ENCODE results near the gene RIBC2.
A peak's percentile ranks its signal among the peaks of the same experiment; 100 is the strongest.
"Not testable (repeated sequence)": the region's sequence is repeated elsewhere in the genome, so short reads cannot be mapped to it uniquely, and the experiment has no call there.

The RIBC2 gene, protein sequence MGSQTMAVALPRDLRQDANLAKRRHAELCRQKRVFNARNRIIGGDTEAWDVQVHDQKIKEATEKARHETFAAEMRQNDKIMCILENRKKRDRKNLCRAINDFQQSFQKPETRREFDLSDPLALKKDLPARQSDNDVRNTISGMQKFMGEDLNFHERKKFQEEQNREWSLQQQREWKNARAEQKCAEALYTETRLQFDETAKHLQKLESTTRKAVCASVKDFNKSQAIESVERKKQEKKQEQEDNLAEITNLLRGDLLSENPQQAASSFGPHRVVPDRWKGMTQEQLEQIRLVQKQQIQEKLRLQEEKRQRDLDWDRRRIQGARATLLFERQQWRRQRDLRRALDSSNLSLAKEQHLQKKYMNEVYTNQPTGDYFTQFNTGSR

DNA sequence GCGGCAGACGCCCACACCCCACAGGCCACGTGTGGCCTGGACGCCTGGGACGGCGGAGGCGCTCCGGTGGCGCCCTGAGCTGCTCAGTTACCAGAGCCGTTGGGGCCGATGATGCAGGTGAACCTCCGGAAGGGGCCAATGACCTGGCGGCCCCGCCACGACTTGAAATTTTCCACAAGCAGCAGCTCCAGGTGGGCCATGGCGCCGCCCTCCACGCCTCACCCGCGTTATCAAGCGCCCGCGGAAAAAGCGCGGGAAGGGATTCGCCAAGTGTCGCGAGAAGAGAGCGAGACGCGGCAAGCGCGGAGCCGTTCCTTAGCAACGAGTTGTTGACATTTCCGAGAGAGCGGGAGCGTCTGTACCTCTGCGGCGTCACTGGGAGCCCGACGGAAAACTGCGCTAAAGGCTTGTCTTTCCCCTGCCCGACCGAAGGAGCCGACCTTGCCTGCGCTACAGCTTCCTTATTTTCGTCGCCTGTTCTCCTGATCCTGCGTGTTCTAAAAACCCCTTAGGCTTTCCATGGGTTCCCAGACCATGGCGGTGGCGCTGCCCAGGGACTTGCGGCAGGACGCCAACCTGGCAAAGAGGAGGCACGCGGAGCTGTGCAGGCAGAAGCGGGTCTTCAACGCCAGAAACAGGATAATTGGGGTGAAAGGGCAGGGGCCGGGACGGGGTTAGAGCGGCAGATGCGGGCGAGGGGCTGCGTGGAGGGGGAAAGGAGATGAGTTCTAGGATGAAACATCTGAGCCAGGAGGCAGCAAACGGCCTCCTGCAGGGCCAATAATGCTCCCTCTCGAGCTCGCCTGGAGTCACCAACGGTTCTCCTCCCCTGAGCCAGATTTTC lies at the start of gene RIBC2, which contains the start of gene SMC1B:
TSS of gene RIBC2 (plus strand) at position 326 of the 844 bp plus-strand sequence. CDS start at position 520, 194 bp downstream.
TSS of gene SMC1B (minus strand) at position 232 of the 844 bp plus-strand sequence. CDS start at position 200, 32 bp downstream.
- H3K27me3 Mint-ChIP-seq = peaks cover 12 to 20% of the 10 kb centered on the region in 2 donors
- peaks cover 0 to 2% of the 10 kb centered on the region in 2 donors for H3K9me3 Mint-ChIP-seq
- H3K27ac Mint-ChIP-seq = peak within 1 kb of the TSS; percentile 88
- H3K4me1 Mint-ChIP-seq = peaks cover 3 to 6% of the 10 kb centered on the region in 2 donors
- peak; percentile 69 for DNase-seq
- H3K4me3 Mint-ChIP-seq = peak within 1 kb of the TSS; percentile 67 to 87
- ATAC-seq (replicated peaks) = peak; percentile 92 to 94
- H3K36me3 Mint-ChIP-seq = peaks cover 0 to 3% of the 10 kb centered on the region in 2 donors

DNA sequence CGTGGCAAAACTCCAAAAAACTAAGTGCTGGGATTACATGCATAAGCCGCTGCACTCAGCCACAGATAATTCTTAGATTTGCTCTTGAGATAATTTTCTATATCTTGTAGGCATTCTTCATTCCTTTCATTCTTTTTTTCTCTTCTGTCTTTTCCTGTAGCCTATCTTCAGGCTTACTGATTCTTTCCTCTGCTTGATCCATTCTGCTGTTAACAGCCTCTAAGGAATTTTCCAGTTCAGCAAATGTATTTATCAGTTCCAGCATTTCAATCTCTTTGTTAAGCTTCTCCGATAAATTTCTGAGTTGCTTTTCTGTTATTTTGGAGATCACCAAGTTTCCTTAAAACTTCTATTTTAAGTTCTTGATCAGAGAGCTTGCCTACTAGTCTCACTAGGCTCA lies 46.8 kb upstream of the RIBC2 start:
- Mint-ChIP-seq H3K36me3 (peaks cover 4 to 6% of the 10 kb centered on the region in 2 donors), H3K27ac (no peak overlapping the region), H3K4me3 (no peak overlapping the region), H3K4me1 (no peaks in the 10 kb centered on the region), H3K9me3 (peaks cover 6 to 8% of the 10 kb centered on the region in 2 donors), H3K27me3 (peaks cover 8 to 23% of the 10 kb centered on the region in 2 donors)
- no peak for DNase-seq
- ATAC-seq (replicated peaks) = no peak

DNA sequence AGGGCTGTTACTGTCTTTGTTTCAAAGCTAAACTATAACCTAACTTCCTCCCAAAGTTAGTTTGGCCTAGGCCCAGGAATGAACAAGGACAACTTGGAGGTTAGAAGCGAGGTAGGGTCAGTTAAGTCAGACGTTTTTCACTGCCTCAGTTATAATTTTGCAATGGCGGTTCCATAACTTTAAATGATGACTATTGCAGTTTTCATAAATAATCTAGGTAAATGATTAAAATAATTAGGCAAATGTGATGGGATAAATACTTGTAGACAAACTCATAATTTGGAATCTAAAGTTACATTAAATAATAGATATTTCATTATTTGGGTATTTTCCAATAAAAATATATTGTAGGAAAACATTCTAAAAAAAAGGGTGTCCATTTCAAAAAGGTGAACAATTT lies 39.9 kb upstream of the RIBC2 start:
- H3K27ac Mint-ChIP-seq; H3K9me3 Mint-ChIP-seq; H3K4me3 Mint-ChIP-seq; DNase-seq; ATAC-seq (replicated peaks); H3K27me3 Mint-ChIP-seq; H3K4me1 Mint-ChIP-seq; H3K36me3 Mint-ChIP-seq: not testable (repeated sequence)

DNA sequence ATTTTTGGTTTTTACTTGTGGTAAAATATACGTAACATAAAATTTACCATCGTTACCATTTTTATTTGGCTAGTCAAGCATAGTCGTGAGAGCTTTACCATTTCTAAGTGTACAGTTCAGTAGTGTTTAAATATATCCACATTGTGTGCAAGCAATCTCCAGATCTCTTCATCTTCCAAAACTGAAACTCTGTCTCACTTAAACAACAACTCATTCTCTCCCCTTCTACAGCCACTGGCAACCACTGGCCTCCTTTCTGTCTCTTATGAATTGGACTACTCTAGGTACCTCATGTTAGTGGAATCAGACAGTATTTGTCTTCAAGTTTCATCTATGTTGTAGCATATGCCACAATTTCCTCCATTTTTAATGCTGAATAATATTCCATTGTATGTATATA lies 37.5 kb upstream of the RIBC2 start:
- ATAC-seq (replicated peaks) = peak; percentile 71 to 93
- Mint-ChIP-seq H3K27ac (no peak overlapping the region), H3K4me3 (no peak overlapping the region), H3K36me3 (no peaks in the 10 kb centered on the region), H3K27me3 (peaks cover 0 to 4% of the 10 kb centered on the region in 2 donors), H3K9me3 (no peaks in the 10 kb centered on the region), H3K4me1 (peaks cover 5 to 6% of the 10 kb centered on the region in 2 donors)
- DNase-seq = no peak

DNA sequence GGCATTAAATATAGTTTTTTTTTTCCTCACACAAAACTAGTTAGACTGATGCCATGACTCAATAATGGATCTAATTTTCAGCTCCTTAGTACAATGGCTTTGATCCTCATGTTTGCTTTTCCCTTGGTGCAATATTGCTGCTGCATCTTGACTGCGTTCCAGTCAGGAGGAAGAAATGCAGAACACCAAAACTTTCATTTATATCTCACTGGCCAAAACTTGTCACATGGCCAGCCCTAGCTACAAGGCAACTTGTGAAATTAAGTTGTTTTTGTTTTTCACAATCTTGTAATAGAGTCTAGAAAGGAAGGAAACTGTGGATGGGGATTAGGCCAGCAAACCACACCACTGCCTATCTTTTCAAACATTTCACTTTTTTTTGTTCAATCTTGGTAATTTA lies 36.8 kb upstream of the RIBC2 start:
- H3K27ac Mint-ChIP-seq = no peak overlapping the region
- H3K4me1 Mint-ChIP-seq = peaks cover 5 to 6% of the 10 kb centered on the region in 2 donors
- no peak for ATAC-seq (replicated peaks)
- no peak overlapping the region for H3K4me3 Mint-ChIP-seq
- no peaks in the 10 kb centered on the region for H3K9me3 Mint-ChIP-seq
- H3K36me3 Mint-ChIP-seq = no peaks in the 10 kb centered on the region
- no peak for DNase-seq
- peaks cover 0 to 4% of the 10 kb centered on the region in 2 donors for H3K27me3 Mint-ChIP-seq

DNA sequence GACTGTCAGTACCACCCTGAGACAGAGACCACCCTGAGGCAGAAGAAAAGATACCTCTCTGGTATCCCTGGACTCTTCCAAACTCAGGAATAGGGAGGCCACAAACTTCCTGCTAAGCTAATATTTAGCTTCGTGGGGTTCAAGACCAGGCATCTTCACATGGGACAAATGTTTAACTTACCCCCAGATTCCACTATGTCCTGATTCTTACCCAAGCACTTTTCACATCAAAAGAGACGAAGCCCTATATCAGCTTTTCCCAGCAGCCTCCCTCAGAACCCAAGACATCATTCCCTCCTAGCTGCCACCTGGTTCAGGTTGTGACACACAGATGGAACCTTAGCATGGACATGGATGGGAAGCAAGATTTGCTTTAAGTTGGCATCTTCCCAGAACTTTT lies 32.1 kb upstream of the RIBC2 start:
- ATAC-seq (replicated peaks) = no peak
- H3K4me1 Mint-ChIP-seq = peaks cover 0 to under 1% of the 10 kb centered on the region in 2 donors

DNA sequence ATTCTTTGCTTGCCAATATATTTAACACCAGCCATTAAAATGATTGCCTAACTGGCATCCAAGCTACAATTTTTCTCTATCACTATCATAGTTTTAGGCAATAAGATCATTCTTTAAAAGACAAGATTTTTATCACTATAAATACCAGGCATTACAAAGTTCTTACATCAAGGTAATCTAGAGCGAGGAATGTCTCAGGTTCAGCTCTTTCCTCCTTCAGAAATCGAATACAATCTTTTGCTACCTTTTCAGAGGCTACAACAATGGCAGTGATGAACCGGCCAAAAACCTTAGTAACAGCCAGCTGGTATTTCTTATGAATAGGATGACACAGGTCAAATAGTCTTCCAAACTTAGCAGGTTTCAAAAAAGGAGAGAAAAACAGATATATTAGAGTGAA lies 23.9 kb upstream of the RIBC2 start:
- no peaks in the 10 kb centered on the region for H3K36me3 Mint-ChIP-seq
- H3K4me3 Mint-ChIP-seq = no peak overlapping the region
- no peak overlapping the region for H3K27ac Mint-ChIP-seq
- peaks cover 0 to 9% of the 10 kb centered on the region in 2 donors for H3K27me3 Mint-ChIP-seq
- no peaks in the 10 kb centered on the region for H3K4me1 Mint-ChIP-seq
- ATAC-seq (replicated peaks) (no peak), DNase-seq (no peak)
- H3K9me3 Mint-ChIP-seq = no peaks in the 10 kb centered on the region

More for the DNA sequence above, 32.1 kb upstream of the RIBC2 start:
- no peak overlapping the region for H3K27ac Mint-ChIP-seq
- peaks cover 0 to 4% of the 10 kb centered on the region in 2 donors for H3K27me3 Mint-ChIP-seq
- H3K36me3 Mint-ChIP-seq = no peaks in the 10 kb centered on the region
- no peaks in the 10 kb centered on the region for H3K9me3 Mint-ChIP-seq
- H3K4me3 Mint-ChIP-seq = no peak overlapping the region
- no peak for DNase-seq

DNA sequence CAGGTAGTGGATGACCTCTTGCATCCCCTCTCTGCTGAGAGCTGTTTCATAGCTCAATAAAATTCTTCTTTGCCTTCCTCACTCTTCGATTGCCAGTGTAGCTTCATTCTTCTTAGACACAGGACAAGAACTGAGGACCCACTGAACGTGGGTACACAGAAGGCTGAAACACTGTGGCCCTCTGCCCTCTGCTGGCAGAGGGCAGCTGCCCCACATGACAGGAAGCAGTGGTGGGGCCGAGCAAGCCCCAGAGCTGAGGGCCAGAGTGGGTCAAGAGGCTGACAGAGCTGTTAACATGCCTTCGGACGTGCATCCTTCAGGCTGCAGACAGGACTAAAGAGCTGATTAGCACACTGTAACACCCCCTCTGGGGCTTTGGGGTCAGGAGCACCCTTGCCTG lies 15.7 kb upstream of the RIBC2 start:
- Mint-ChIP-seq H3K4me1 (no peaks in the 10 kb centered on the region), H3K4me3 (no peak overlapping the region), H3K36me3 (peaks cover 0 to 4% of the 10 kb centered on the region in 2 donors), H3K9me3 (peaks cover 4 to 5% of the 10 kb centered on the region in 2 donors), H3K27me3 (no peaks in the 10 kb centered on the region), H3K27ac (no peak overlapping the region)
- ATAC-seq (replicated peaks) = no peak
- no peak for DNase-seq

DNA sequence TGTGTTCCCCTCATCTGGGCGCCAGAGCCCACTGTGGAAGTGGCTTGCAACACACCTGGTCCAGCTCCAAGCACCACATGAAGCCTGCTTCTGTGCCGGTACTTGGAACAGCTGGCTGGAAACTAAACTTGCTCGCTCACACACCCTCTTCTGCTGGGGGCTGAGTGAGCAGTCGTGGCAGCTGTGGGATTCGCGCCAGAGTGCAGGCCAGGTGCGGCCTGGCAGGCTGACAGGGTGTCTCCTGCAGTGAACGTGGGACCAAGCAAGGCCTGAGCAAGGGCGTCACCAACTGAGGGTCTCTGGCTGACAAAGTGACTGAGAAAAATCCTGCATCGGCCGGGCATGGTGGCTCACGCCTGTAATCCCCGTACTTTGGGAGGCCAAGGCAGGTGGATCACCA lies 15.3 kb upstream of the RIBC2 start:
- peaks cover 4 to 5% of the 10 kb centered on the region in 2 donors for H3K9me3 Mint-ChIP-seq
- DNase-seq (no peak), ATAC-seq (replicated peaks) (no peak)
- no peak overlapping the region for H3K4me3 Mint-ChIP-seq
- H3K27me3 Mint-ChIP-seq = no peaks in the 10 kb centered on the region
- H3K36me3 Mint-ChIP-seq = peaks cover 0 to 4% of the 10 kb centered on the region in 2 donors
- H3K27ac Mint-ChIP-seq = no peak overlapping the region
- H3K4me1 Mint-ChIP-seq = no peaks in the 10 kb centered on the region

DNA sequence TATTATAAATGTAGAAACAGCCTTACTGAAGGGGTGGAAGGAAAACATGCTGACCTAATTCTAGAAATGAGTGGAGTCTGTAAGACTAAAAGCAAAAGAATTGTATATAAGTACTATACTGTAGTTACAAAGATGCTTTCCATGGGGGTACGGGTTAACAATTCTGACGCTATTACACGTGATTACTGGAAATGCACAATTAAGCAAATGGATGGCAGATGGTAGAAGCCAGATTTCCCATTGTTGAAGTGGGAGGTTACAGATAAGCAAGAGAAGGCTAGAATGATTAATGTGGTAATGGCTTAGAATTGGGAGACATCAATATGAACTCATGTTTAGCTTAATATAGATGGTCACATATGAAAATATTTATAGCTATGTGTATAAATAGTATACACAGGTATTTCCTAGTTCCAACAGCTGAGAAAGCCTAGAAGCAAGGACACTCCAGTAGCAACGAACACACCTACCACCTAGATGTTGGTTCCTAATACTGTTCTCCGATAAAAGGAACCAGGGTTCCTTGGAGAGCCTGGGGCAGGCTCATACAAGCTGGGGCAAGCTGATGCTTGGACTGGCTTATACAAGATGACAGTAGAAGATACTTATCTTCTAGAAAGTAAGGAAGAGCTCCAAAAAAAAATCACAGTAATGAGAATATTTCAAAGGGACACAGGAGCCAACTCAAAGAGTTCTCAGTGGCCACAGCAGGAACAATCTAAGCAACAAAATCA lies 13.6 kb upstream of the RIBC2 start:
- Mint-ChIP-seq H3K4me1 (no peaks in the 10 kb centered on the region), H3K27me3 (no peaks in the 10 kb centered on the region), H3K27ac (no peak overlapping the region), H3K36me3 (peaks cover 0 to 4% of the 10 kb centered on the region in 2 donors), H3K4me3 (no peak overlapping the region), H3K9me3 (peaks cover 4 to 5% of the 10 kb centered on the region in 2 donors)
- DNase-seq = no peak
- ATAC-seq (replicated peaks) = no peak

DNA sequence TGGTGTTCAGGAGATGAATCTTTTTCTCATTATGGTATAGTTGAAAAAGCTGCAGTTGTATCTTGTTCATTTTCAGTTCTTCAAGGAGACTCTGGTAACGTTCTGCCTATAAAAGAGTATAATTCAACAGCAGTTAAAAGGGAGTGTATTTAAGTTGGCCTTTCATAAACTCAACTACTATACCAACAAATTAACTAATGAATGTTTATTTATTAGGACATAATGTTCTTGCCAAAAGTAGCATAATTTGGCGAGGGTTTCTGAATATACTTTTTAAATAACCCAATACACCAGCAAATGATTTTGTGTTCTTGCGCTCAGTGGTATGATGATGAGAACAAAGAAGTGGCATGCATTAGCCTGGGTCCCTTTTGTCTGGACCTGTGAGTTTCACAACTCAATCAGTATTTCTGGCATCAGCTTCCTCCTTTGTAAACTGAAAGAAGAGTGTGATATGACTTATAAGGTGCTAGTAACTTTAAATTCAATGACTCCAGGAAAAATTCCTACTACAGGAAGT lies 11.0 kb upstream of the RIBC2 start:
- no peak for DNase-seq
- Mint-ChIP-seq H3K27ac (no peak overlapping the region), H3K36me3 (peaks cover 0 to 4% of the 10 kb centered on the region in 2 donors), H3K27me3 (no peaks in the 10 kb centered on the region), H3K4me3 (no peak overlapping the region), H3K4me1 (no peaks in the 10 kb centered on the region), H3K9me3 (peaks cover 4 to 6% of the 10 kb centered on the region in 2 donors)
- ATAC-seq (replicated peaks) = no peak

DNA sequence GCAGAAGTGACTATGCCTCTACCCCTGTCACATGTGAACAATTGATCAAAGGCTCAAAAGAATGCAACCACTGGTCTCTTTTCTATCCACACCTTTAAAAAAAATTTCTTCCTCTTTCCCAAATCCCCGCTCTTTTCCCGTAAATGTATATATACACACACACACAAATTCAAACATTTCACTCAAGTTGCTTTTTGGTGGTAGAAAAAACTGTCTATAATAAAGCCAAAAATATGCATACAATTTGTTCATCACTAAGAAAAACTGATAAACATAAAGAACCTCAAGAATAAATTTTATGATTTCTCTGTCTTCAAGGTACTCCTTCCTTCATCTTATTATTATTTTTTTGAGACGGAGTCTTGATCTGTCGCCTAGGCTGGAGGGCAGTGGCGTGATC lies 5.7 kb upstream of the RIBC2 start:
- Mint-ChIP-seq H3K27me3 (peaks cover 4 to 13% of the 10 kb centered on the region in 2 donors), H3K4me3 (no peak overlapping the region), H3K9me3 (peaks cover 0 to 6% of the 10 kb centered on the region in 2 donors), H3K4me1 (no peaks in the 10 kb centered on the region), H3K36me3 (peaks cover 0 to 4% of the 10 kb centered on the region in 2 donors), H3K27ac (no peak overlapping the region)
- ATAC-seq (replicated peaks) = no peak
- DNase-seq = no peak

DNA sequence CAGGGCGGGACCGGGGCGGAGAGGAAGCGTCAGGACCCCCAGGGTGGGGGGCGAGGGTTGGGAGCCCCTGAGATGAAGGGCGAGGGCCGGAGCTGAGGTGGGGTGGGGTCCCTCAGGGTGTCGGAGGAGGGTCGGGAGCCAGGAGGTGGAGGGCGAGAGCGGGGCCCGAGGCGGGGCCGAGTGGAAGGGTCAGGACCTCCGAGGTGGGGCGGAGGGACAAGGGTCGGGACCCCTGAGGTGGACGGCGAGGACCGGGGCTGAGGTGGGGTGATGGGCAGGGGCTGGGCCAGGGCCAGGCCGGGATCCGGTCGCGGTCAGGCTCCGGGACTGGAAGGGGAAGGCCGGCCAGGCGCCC lies 503 bp upstream of the RIBC2 start:
- H3K9me3 Mint-ChIP-seq = peaks cover 0 to 2% of the 10 kb centered on the region in 2 donors
- H3K27ac Mint-ChIP-seq = no peak overlapping the region
- H3K27me3 Mint-ChIP-seq = peaks cover 12 to 19% of the 10 kb centered on the region in 2 donors
- peak overlapping the region in 1 of 2 donors; percentile 73 for H3K4me3 Mint-ChIP-seq
- DNase-seq (no peak), ATAC-seq (replicated peaks) (no peak)
- H3K36me3 Mint-ChIP-seq = peaks cover 0 to 3% of the 10 kb centered on the region in 2 donors
- peaks cover 3 to 6% of the 10 kb centered on the region in 2 donors for H3K4me1 Mint-ChIP-seq
